ENCODE results near the gene ZFP90. TPM values are rescaled to one million over a fixed set of nuclear protein-coding genes. Genes with fewer than 3 reads are reported as not detected.

The ZFP90 gene
- total RNA-seq, 1 experiment from 2014 or later = 21.8 TPM

- TF ChIP-seq CTCF (IDR thresholded peaks at IDR 0.05 in 2 of 3, conservative IDR thresholded peaks at IDR 0.05 in 1 of 3; ENCODE audit: borderline replicate concordance in 1 of 3, insufficient read depth in 1 of 3, low read depth in 2 of 3, low read length in 2 of 3) (no peak), JUND (IDR thresholded peaks at IDR 0.05) (no peak)
Measured at GRCh38 chr16:68529931-68530701, 9.0 kb upstream of the ZFP90 start (continued).

GRCh38 chr16:68533937-68534336, 5.2 kb upstream of the ZFP90 start:
- CTCF ChIA-PET = no interaction called here
- no peak overlapping the region for H2AFZ ChIP-seq (ENCODE audit: low read depth, low read length, poor library complexity, severe bottlenecking)
- no peak for ATAC-seq
- H3K9ac ChIP-seq (ENCODE audit: low read length) = no peak overlapping the region
- H4K20me1 ChIP-seq (ENCODE audit: insufficient read depth) = no peaks in the 10 kb centered on the region
- no peak overlapping the region for H3K27ac ChIP-seq (ENCODE audit: low read depth, low read length)
- POLR2A ChIA-PET = no interaction called here
- no TSS peak for BruUV-seq (replicated peaks)
- H3K79me2 ChIP-seq (ENCODE audit: insufficient read depth, low read length) = no peaks in the 10 kb centered on the region
- RAD21 ChIA-PET (ENCODE audit: low non-redundant PET in 1 of 2, low total read pairs in 2 of 2, uncharacterized antibody in 2 of 2, unreplicated experiment in 2 of 2) = no interaction called here
- TF ChIP-seq SP1 (IDR thresholded peaks at IDR 0.05; ENCODE audit: low read depth) (no peak), YY1 (IDR thresholded peaks at IDR 0.05; ENCODE audit: extremely low read depth, insufficient replicate concordance, low read depth, low read length) (no peak), TCF7L2 (IDR thresholded peaks at IDR 0.05; ENCODE audit: borderline replicate concordance, extremely low read depth, insufficient read depth, insufficient read length) (no peak), CEBPB (IDR thresholded peaks at IDR 0.05; ENCODE audit: low read depth) (no peak), ZFX (IDR thresholded peaks at IDR 0.05) (no peak)
- H3K27me3 ChIP-seq (ENCODE audit: insufficient read depth, low read length) = no peaks in the 10 kb centered on the region
- no peak for DNase-seq (ENCODE audit: low read depth, low spot score)
- H3K4me3 ChIP-seq (replicated peaks in 1 of 2; ENCODE audit: low read depth in 1 of 2, low read length in 2 of 2) = no peak overlapping the region
- no peaks in the 10 kb centered on the region for H3K9me2 ChIP-seq (ENCODE audit: insufficient read depth)
- intact Hi-C loops (cut with micrococcal nuclease) = no loop called here
- peaks cover 10 to 22% of the 10 kb centered on the region in 2 experiments for H3K4me1 ChIP-seq (ENCODE audit: control insufficient read depth in 1 of 2, insufficient read depth in 2 of 2, low read length in 2 of 2)
- peaks cover 3 to 12% of the 10 kb centered on the region in 2 experiments; a peak in 1 of 4 replicates for H3K9me3 ChIP-seq (ENCODE audit: control insufficient read depth in 1 of 2, insufficient read depth in 1 of 2, low read depth in 1 of 2, low read length in 2 of 2)
- H3K36me3 ChIP-seq (ENCODE audit: control insufficient read depth in 1 of 2, insufficient read depth in 2 of 2, low read length in 2 of 2) = no peaks in the 10 kb centered on the region
- no peak overlapping the region for H3K4me2 ChIP-seq (ENCODE audit: low read length)
